Gastrocnemius medialis (tissue), 4 donors: ENCODE data around the gene MAPK6.
"Not testable (repeated sequence)": the region's sequence is repeated elsewhere in the genome, so short reads cannot be mapped to it uniquely, and the experiment has no call there.

Experiments used
- CTCF ChIP-seq, 5 experiments: fragments of 450-650 bp in 3 of 5; fragments of 200-600 bp in 2 of 5; sonication (generic) in 2 of 5; IDR thresholded peaks in 4 of 5; conservative IDR thresholded peaks in 1 of 5; 1 replicate in 4 of 5; 2 replicates in 1 of 5; pipeline ENCODE4 v1.5.1; 2016 to 2019; ENCODE audit warnings: antibody characterized with exemption in 5 of 5, mild to moderate bottlenecking in 3 of 5, moderate library complexity in 3 of 5
- POLR2A ChIP-seq, 2 donors: fragments of 450-650 bp; IDR thresholded peaks; one replicate each; pipeline ENCODE4 v1.6.1; 2017; ENCODE audit warnings: antibody characterized with exemption in 2 of 2, mild to moderate bottlenecking in 2 of 2, moderate library complexity in 2 of 2

GRCh38 chr15:52045795-52046298 lies 26.8 kb downstream of the MAPK6 start:
- peak in 2 of 5 experiments; percentile 3 to 13 for TF ChIP-seq CTCF (IDR thresholded peaks at IDR 0.05 in 4 of 5, conservative IDR thresholded peaks at IDR 0.05 in 1 of 5)
- not testable (repeated sequence) for TF ChIP-seq POLR2A (IDR thresholded peaks at IDR 0.05)
